ENCODE results near the gene HOXD1.

Gene HOXD1

DNA sequence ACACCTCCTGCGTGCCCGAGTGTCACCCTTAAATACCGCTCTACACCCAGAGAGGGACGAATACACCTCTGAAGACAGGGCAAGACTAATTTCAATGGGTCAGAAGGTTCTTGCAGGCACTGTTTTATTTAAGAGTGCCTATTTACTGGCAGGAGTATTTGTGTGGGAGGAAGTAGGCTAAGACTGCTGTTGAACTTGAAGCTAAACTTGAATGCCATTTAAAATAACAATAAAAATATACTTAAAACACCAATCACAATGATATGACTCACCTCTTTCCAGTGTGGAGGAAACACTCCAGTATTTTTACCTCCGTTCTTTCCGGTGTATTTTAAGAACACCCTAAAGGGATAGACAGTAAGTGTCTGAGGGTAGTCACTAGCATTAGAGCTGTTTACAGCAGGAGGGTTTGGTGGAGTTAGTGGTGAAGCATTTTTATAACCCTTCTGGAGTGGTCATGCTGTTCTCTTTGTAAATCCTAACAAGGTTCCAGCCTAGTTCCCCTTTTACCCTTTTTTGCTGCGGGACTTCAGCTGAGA, 9.6 kb upstream of the HOXD1 start:
- no peak for DNase-seq (ENCODE audit: low read depth in 1 of 2, low spot score in 1 of 2)

DNA sequence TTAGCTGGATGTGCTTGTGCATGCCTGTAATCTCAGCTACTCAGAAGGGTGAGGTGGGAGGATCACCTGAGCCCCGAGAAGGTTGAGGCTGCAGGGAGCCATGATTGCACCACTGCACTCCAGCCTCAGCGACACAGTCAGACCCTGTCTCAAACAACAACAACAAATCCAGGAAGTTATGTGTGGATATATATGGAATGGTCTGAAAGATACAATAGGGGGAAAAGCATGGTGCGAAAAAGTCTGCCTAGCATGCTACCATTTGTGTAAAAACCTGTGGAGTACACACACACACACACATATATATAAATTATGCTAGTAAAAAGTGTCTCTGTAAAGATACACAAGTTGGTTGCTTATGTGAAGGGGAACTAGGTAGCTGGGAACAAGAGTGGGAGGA, 6.9 kb upstream of the HOXD1 start:
- no peak for DNase-seq (ENCODE audit: low read depth in 1 of 2, low spot score in 1 of 2)

DNA sequence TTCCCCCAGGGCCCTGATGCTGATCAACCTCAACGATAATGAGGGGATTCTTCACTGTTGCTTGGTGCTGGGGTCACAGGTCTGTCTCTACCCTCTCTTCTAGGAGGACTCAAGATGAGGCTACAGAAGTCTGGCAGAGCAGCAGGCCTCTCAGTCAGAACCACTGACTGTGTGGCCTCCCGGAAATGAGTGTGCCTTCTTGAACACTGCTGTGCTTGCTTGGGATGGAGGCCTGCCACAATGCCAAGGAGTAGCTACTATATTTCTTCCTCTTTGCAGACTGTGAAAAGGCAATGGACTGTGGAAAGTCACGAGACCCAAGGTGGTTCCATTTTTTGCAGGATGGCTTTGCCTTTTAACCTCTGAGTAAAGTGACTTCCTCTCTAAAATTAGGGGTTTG, 5.8 kb upstream of the HOXD1 start:
- DNase-seq (ENCODE audit: low read depth in 1 of 2, low spot score in 1 of 2): no peak

DNA sequence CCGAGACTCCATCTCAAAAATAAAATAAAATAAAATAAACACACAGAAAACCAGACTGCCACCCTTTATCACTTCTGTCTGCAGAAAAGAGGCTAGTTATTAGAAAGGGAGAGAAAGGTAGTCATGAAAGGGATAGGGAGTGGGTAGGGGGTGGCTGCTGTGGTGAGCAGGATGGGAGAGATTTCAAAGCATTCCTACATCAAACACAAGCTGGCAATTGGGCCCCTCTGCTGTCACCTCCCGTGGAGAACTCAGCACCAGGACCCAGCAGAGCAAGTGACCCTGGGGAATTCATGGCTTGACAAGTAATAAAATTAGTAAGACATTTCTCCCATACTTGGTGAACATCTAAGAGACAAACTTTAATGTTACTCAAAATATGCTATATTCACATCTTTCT, 3.7 kb upstream of the HOXD1 start:
- no peak for DNase-seq (ENCODE audit: low read depth in 1 of 2, low spot score in 1 of 2)

DNA sequence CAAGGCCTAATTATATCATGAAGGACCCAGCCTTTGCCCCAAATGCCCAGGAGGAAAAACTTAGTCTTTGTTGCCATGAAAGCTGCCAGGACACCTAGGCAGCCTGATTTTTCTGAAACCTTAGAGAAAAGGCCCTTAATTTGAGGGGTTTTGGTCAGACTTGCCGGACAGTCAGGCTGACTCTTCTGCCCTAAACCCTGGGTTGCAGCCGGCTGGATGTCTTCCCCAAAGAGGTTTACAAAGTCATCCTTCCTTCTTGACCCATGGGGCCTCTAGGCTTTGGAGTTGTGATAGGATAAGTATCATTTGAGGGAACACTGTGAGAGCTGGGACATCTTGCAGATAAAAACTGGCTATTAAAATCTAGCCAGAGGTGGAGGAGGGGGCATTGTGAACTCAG, 2.4 kb upstream of the HOXD1 start:
- no peak for DNase-seq (ENCODE audit: low read depth in 1 of 2, low spot score in 1 of 2)

DNA sequence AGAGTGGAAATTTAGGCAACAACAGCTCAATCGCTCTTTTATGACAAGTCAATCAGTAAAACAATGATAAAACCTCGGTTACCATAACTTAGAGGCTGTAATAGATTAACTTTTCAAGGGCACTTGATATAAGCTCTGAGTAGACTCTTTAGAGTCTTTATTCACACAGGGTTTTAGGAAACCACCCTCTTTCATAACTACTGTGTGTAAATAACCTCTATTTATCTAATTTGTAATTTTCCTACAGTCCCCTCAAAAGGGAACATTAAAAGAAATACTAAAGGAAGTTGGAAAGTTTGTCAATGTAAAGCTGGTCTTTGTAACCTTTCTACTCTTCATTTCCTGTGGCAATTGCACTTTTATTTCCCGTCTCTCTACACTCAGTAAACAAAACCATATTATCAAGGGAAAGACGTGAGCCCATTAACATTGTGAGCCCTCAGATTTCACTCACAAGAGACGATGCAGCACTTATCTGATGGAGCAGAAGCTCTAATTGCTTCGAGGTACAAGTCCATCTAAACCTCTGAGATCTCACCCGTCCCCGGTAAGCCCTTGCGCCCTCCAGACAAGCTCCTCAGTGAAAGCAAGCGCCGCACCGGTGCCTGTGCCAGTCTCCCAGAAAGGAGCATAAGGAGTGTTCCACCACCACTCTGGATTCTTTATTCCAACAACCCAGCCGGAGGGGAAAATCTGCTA, 1.1 kb upstream of the HOXD1 start:
- no peak for DNase-seq (ENCODE audit: low read depth in 1 of 2, low spot score in 1 of 2)

DNA sequence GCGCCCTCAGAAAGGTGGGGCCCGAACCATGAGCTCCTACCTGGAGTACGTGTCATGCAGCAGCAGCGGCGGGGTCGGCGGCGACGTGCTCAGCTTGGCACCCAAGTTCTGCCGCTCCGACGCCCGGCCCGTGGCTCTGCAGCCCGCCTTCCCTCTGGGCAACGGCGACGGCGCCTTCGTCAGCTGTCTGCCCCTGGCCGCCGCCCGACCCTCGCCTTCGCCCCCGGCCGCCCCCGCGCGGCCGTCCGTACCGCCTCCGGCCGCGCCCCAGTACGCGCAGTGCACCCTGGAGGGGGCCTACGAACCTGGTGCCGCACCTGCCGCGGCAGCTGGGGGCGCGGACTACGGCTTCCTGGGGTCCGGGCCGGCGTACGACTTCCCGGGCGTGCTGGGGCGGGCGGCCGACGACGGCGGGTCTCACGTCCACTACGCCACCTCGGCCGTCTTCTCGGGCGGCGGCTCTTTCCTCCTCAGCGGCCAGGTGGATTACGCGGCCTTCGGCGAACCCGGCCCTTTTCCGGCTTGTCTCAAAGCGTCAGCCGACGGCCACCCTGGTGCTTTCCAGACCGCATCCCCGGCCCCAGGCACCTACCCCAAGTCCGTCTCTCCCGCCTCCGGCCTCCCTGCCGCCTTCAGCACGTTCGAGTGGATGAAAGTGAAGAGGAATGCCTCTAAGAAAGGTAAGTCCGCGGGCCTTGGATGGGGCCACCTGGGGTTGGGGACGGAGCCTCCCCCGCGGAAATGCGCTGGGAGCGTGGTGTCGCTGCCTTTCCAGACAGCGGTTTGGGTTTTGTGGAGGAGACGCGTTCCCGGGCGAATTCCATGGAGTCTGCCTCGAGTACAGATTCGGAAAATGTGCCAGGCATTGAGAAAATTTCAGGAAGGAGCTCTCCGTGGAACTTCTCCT, 559 bp downstream of the HOXD1 start:
- no peak for DNase-seq (ENCODE audit: low read depth in 1 of 2, low spot score in 1 of 2)

DNA sequence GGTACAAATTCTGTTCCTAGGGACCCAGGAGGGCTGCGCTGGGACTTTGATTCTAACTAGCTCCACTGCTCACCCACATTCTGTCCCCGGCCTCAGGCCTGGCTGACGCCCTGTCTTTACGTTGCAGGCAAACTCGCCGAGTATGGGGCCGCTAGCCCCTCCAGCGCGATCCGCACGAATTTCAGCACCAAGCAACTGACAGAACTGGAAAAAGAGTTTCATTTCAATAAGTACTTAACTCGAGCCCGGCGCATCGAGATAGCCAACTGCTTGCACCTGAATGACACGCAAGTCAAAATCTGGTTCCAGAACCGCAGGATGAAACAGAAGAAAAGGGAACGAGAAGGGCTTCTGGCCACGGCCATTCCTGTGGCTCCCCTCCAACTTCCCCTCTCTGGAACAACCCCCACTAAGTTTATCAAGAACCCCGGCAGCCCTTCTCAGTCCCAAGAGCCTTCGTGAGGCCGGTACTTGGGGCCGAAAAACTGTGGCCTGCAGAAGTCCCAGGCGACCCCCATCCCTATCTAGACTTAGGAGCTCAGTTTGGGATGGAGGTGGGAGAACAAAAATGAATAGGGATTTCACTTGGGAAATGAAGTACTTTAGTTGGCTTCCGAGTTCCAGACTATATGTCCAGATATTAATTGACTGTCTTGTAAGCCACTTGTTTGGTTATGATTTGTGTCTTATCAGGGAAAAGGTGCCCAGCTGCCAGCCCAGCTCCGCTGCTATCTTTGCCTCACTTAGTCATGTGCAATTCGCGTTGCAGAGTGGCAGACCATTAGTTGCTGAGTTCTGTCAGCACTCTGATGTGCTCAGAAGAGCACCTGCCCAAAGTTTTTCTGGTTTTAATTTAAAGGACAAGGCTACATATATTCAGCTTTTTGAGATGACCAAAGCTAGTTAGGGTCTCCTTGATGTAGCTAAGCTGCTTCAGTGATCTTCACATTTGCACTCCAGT, 1.5 kb downstream of the HOXD1 start:
- no peak for DNase-seq (ENCODE audit: low read depth in 1 of 2, low spot score in 1 of 2)

DNA sequence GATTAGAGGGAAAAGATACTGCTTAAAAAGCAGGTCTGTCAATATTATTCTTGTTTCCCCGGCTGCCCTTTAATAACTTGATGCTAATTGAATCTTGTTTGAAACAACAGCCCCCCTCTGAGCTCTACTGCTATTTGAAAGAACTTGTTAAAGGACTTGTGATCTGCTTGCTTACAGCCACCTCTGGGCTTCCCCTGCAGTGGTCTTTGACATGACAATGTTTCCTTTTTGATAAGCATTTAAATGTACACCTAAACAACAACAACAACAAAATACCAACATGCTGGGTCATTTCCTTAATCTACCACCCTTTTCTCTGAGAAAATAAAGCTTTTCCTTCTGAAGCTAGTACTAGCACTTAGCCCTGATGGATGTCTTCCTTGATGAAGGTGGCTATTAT, 3.9 kb downstream of the HOXD1 start:
- DNase-seq (ENCODE audit: low read depth in 1 of 2, low spot score in 1 of 2): no peak

DNA sequence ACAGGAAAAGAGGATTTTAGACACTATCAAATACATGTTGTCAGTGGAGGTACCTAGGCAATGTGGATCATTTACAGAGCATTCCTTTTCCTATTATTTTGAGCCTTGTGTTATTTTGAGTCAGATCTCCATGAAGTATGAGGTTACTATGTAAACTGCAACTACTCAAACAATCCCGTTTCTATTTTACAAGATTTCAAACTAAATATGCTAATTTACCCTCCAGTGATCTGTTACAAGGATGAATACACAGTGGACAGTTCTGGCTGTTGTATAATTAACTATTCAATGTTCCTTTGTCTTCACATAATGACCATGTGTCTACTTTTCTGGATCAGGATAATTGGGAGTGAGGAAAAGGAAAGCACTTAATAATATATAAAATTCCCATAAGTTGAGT, 4.6 kb downstream of the HOXD1 start:
- no peak for DNase-seq (ENCODE audit: low read depth in 1 of 2, low spot score in 1 of 2)

DNA sequence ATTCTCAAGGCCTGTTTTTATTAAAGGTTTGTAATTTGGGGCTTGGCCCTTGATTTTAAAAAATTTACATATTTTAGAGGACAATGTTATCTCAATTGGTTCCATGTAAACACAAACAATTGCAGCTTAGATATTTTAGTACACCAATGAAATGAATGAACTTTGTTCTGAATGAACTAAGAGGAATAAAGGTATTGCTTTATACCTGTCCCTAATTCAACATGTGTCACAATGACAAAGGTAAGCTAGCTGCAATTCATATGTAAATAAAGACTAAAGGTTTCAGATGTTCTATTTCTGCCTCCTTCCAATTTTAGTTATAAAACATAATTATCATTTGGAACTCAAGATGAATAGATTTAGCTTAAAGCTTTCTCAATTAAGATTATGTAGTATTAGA, 11.4 kb downstream of the HOXD1 start:
- no peak for DNase-seq (ENCODE audit: low read depth in 1 of 2, low spot score in 1 of 2)

DNA sequence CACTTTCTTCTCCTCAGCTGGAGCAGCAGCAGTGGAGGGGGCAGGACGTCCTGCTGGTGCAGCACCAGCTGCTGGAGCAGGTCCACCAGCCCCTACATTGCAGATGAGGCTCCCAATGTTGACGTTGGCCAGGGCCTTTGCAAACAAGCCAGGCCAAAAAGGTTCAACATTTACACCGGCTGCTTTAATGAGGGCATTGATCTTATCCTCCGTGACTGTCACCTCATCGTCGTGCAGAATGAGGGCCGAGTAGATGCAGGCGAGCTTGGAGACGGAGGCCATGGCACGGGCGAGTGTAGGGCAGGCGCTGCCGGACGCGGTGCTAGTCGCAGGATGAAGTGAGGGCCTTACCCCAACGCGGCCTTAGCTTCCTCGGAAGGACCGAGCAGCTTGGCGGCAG, 12.5 kb downstream of the HOXD1 start:
- DNase-seq (ENCODE audit: low read depth in 1 of 2, low spot score in 1 of 2): no peak

DNA sequence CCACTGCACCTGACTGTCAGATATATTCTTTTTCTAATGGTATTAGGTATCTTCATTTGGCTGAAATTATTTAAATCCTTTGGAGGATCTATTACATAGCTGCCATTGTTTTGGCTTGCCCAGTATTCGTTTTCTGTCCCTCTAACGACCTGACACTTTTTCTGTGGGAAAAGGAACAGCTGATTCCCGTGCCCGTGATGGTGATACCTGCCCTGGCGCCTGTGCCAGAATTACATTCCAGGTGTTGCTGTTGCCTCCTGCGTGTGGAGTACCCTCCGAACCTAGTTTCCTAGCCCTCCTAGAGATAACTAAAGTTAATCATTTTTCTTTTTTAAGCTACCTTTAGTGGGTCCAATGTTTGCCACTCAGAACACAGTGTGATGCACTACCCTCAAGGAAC, 14.0 kb downstream of the HOXD1 start:
- DNase-seq (ENCODE audit: low read depth in 1 of 2, low spot score in 1 of 2): no peak

DNA sequence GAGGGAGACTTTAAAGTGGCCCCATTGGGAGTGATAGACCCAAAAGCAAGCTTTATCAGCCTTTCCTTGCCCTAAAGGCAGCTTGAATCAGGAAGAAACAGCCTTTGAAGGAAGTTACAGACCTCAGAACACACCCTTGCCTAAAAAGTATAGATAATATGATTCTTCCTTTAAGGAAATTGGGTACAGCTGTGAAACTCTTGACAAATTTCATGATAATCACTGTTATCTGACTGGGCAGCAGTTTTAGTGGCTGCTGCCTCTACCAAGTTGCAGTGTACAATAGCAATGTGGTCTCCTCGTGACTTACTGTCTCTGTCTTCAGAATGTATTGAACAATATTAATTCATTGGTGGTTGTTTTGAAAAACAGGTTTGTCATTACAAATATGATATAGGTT, 16.7 kb downstream of the HOXD1 start:
- DNase-seq (ENCODE audit: low read depth in 1 of 2, low spot score in 1 of 2): no peak

DNA sequence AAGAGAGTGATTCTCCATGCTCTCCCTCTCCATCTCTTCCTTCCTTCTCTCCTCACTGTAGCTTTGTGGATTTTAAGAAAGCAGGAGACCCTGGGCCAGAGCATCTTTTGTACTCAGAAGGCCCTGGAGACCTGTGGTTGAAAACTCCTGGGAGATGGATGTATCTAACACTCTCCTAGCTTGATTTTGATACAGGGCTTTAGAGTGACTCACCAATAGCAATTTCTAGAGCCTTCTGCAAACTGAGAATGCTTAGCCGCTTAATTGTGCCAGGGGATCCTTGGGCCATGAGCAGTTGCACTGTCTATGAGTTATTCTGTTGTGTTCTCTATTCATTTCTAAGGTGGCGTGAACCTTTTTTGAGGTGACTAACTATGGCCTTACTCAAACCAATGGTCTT, 17.7 kb downstream of the HOXD1 start:
- DNase-seq (ENCODE audit: low read depth in 1 of 2, low spot score in 1 of 2): no peak

DNA sequence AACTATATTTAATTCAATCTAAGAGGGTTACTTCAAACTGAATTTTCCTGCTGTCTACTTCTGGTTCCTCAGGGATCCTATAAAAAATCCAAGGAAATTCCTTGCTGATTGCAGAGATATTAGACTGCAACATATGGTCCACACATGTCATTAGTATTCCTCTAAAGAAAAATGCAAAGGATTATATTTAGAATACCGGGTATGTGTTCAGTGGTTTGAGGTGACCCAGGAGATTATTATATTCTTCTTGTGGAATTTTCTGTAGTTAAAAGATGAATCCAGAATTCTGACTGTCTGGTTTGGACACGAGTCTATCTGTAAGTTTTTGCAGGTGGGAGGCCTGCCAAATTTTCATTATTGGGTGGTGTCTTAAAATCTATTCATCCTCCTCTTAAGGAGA, 18.2 kb downstream of the HOXD1 start:
- no peak for DNase-seq (ENCODE audit: low read depth in 1 of 2, low spot score in 1 of 2)

DNA sequence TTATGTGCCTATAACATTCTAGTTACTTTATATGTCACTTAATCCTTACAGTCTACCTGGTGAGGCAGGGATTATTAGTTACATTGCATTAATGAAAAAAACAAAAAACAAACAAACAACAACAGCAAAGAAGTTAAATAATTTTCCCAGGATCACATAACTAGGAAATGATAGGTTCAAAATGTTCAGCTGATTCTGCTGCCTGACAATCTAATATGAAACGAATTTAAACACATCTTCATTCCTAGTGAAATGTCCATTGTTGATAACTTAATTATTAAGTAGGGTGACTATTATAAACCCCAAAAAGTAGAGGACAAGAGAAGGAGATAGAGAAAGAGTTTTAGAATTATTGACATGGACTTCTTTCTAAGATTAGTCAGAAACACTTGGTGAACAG, 22.6 kb downstream of the HOXD1 start:
- no peak for DNase-seq (ENCODE audit: low read depth in 1 of 2, low spot score in 1 of 2)

DNA sequence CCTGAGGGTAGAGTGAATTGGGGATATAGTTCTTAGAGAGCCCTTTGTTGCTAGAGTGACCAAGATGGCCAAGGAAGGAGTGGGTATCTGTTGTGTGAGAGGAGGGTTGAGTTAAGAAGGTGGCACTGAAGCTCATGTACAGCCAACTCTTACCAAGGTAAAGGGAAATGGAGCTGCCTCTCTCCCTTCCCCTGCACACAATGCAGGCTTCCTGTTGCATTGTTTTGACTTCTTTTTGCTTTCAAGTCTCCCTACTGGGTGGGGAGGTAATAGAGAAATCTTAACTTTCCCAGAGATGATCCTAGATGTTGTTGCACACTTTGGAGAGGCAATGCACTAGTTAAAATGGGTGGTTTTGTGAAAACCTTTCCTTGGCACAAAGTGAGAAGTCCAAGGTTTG, 23.8 kb downstream of the HOXD1 start:
- no peak for DNase-seq (ENCODE audit: low read depth in 1 of 2, low spot score in 1 of 2)

DNA sequence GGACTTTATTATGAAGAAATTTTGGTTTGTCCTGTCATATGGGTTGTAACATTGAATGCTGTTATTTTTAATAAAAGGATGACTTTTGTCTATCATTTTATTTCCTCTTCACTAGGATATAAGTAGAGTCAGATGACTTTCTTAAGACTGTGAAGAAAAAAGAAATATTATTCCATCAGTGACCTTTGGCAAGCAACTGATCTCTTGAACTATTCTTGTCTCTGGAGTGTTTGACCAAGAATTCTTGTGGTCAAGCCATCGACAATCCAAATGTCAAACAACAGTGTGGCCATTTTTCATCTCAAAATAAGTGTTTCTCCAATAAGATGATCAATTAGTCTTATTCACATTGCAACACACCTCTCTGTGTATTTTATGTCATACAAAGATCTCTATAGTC, 24.9 kb downstream of the HOXD1 start:
- no peak for DNase-seq (ENCODE audit: low read depth in 1 of 2, low spot score in 1 of 2)

DNA sequence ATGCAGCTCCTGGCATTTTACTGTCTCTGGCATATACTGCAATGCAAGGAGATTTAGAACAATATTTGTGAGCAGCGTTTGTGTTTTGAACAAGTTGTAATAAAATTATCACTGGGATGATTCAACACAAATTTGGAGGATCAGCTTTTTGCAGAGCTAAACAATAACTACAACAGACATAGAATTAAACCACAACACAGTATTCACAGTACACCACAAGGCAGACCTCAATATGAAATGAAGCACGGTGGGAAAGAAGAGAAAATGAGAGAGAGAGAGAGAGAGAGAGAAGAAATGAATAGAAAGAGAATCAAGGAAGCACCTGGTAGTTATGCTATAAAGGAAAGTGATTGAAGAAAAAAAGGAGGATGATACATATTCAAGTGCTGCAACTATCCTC, 39.4 kb downstream of the HOXD1 start:
- no peak for DNase-seq (ENCODE audit: low read depth in 1 of 2, low spot score in 1 of 2)

DNA sequence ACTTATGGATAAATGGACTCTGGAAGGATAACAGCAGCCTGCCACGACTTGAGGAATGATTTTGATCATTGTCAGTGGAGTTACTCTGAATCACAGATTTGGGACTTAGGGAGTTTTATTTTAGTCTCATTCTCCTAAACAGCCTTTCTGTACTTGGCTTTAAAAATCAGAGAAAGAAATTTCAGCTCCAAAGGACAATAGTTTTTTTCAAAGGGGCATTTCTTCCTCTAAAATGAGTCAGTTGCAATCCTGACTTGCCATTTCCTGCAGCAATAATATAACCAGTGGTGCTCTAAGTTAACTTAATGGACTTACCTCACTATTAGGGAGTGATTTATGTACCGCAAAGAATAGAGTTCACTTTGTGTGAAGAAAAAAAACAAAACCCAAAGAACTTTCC, 45.7 kb downstream of the HOXD1 start:
- no peak for DNase-seq (ENCODE audit: low read depth in 1 of 2, low spot score in 1 of 2)
